Measurements from ENCODE around the gene PIGQ.

PIGQ gene

DNA sequence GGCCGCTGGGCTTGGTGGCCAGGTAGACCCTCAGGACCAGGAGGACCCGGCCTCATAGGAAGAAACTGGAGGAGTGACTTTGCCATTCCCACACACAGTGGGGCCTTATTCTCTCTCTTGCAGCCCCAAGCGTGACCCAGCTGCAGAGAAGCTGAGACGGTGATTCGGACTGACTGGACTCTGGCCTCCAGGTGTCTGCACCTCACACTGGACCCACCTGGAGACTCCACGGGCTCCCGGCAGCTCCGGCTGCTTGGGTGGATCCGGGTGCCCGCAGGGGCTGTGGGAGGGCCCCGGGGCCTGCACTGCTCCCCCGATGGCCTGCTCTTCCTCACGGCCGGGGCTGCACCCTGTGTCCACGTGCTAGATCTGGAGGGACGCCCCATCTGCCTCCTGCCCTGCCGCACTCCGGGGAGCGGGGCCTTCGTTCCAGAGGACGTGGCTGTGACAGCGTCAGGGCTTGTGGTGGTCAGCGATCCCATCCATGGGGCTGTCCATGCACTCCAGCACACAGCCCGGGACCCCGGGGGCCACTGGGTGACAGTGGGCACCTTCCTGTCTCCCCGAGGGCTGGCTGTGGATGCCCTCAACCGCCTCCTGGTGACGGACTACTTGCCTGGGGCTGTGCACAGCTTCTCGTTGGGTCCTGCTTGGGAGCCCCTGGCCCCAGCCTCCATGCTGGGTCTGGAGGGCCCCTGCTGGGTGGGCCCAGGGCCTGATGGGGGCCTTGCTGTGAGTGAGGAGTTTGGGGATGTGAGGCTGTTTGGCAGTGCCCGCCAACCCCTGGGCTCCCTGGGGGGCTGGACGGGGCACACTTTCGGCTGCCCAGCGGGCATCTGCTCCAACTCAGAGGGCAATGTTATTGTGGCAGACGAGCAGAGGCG lies 2.2 kb upstream of the PIGQ start:
- no peak for DNase-seq (ENCODE audit: low spot score)

- no peak for DNase-seq (ENCODE audit: low spot score)
Measured at GRCh38 chr16:568401-569258, 1.1 kb upstream of the PIGQ start.

- DNase-seq (ENCODE audit: low spot score): no peak
Measured at GRCh38 chr16:572865-573650, 3.3 kb downstream of the PIGQ start.

- DNase-seq (ENCODE audit: low spot score): no peak
Measured at GRCh38 chr16:574021-574760, 4.4 kb downstream of the PIGQ start.

- DNase-seq (ENCODE audit: low spot score): no peak
Measured at GRCh38 chr16:575354-576196, 5.8 kb downstream of the PIGQ start.

- DNase-seq (ENCODE audit: low spot score): no peak
Measured at GRCh38 chr16:576197-576822, 6.5 kb downstream of the PIGQ start.

GRCh38 chr16:576823-577201 lies 7.0 kb downstream of the PIGQ start:
- no peak for DNase-seq (ENCODE audit: low spot score)

DNA sequence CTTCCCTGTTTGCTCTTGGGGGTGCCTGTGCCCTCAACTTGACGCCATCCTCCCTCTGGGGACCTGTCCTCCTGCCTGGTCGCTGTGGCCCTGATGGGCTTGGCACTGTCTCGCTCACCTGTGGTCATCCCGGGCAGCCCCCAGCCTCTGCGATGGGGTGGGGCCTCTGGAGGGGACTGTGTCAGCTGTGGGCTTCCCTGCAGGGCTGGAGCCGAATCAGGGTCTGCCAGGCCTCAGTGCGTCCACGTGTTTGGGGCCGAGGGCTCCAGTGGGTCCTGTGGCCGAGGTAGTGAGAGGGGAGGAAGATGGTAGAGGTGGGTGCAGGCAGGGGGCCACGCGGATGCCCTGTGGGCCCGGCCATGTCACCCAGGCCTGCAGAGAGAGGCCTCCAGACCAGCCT lies 8.0 kb downstream of the PIGQ start:
- no peak for DNase-seq (ENCODE audit: low spot score)

DNA sequence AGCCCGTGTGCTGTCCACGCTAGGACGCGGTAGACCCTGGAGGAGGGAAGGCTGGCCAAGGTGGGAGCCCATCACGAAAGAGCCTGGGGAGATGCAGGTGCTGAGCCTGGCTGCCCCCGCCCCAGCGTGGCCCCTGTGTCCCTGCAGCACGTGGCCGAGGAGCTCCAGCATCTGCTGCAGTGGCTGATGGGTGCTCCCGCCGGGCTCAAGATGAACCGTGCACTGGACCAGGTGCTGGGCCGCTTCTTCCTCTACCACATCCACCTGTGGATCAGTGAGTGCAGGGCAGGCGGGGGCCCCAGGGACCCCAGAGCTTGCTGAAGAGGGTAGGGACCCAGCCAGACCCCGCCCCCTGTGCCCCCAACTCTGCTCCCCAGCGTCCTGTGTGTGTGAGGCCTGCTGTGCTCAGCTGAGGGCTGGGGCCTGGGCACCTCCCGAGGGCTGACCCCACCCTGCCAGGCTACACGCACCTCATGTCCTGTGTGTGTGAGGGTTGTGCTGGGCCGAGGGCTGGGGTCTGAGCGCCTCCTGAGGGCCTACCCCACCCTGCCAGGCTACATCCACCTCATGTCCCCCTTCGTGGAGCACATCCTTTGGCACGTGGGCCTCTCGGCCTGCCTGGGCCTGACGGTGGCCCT lies 8.6 kb downstream of the PIGQ start:
- no peak for DNase-seq (ENCODE audit: low spot score)

GRCh38 chr16:578870-579405 lies 9.2 kb downstream of the PIGQ start:
- peak; percentile 72 for DNase-seq (ENCODE audit: low spot score)

- no peak for DNase-seq (ENCODE audit: low spot score)
Measured at GRCh38 chr16:580141-580945, 10.6 kb downstream of the PIGQ start.

- no peak for DNase-seq (ENCODE audit: low spot score)
Measured at GRCh38 chr16:580946-581498, 11.3 kb downstream of the PIGQ start.

DNA sequence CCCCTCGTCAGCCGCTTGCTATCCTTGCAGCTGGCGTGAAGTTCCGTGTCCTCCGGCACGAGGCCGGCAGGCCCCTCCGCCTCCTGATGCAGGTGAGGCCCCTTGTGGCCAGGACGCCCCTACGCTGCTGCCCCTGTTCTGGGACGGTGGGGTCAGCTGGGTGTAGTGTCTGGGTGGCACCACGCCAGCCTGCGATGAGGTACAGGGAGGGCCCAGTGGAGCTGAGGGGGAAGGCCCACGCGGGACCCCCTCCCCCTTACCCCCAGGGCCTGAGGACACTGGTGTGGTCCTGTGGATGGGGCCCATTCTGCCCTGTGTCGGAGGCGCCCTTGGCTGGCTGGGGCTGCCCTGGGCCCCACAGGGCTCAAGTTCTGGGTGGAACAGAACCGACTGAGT lies 12.4 kb downstream of the PIGQ start:
- no peak for DNase-seq (ENCODE audit: low spot score)

GRCh38 chr16:582614-583331 lies 13.0 kb downstream of the PIGQ start:
- no peak for DNase-seq (ENCODE audit: low spot score)

DNA sequence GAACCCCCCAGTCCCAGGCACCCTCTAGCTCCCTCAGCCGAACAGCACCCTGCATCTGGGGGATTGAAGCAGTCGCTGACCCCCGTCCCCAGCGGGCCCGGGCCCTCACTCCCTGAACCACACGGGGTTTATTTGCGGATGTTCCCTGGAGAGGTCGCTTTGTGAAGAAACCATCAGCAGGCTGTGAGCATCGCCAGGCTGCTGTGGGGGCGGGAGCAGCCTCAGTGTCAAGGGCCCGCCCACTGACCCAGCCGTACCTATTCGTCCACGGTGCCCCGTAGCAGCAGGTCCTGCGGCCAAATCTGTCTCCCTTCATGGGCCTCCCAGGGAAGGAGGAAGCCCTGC lies 13.7 kb downstream of the PIGQ start:
- DNase-seq (ENCODE audit: low spot score): no peak

GRCh38 chr16:583815-584591 lies 14.2 kb downstream of the PIGQ start:
- no peak for DNase-seq (ENCODE audit: low spot score)

DNA sequence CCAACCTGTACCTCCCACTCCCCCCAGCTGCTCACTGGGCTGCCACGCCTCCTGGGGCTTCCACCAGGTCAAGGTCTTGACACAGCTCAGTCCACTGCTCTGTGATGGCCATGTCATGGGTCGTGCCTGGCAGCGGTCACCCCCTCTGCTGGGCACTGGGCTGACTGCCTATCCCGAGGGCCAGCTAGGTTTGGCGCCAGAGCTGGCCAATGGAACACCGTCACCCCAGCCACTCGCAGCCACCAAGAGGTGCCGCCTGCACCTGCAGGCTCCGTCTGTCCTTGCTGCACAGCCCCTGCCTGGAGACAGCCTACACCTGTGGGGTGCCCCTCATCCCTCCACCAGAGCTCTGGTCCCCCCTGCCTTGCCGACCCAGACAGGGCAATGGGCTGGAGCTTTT lies 15.6 kb downstream of the PIGQ start:
- no peak for DNase-seq (ENCODE audit: low spot score)

Data from Ammon's horn (tissue), 1 donor.